ENCODE data around the gene TECTA.

Gene TECTA

GRCh38 chr11:121108413-121108812 is 7.4 kb downstream of the TECTA start:
- Histone ChIP-seq H3K27ac (replicated peaks) (no peak overlapping the region), H3K4me3 (replicated peaks; ENCODE audit: insufficient read depth, low read length) (no peak overlapping the region), H3K27me3 (ENCODE audit: insufficient read depth, poor library complexity, severe bottlenecking) (peaks cover 12% of the 10 kb centered on the region)
- no peak for DNase-seq (ENCODE audit: low read depth in 1 of 2, low spot score in 1 of 2)
- TF ChIP-seq POLR2AphosphoS5 (IDR thresholded peaks at IDR 0.05; ENCODE audit: low read depth) (no peak), GABPA (IDR thresholded peaks at IDR 0.05; ENCODE audit: low read depth) (no peak), SPI1 (IDR thresholded peaks at IDR 0.05; ENCODE audit: borderline replicate concordance, low read depth) (no peak)
- TF ChIP-seq, protein P1, sequence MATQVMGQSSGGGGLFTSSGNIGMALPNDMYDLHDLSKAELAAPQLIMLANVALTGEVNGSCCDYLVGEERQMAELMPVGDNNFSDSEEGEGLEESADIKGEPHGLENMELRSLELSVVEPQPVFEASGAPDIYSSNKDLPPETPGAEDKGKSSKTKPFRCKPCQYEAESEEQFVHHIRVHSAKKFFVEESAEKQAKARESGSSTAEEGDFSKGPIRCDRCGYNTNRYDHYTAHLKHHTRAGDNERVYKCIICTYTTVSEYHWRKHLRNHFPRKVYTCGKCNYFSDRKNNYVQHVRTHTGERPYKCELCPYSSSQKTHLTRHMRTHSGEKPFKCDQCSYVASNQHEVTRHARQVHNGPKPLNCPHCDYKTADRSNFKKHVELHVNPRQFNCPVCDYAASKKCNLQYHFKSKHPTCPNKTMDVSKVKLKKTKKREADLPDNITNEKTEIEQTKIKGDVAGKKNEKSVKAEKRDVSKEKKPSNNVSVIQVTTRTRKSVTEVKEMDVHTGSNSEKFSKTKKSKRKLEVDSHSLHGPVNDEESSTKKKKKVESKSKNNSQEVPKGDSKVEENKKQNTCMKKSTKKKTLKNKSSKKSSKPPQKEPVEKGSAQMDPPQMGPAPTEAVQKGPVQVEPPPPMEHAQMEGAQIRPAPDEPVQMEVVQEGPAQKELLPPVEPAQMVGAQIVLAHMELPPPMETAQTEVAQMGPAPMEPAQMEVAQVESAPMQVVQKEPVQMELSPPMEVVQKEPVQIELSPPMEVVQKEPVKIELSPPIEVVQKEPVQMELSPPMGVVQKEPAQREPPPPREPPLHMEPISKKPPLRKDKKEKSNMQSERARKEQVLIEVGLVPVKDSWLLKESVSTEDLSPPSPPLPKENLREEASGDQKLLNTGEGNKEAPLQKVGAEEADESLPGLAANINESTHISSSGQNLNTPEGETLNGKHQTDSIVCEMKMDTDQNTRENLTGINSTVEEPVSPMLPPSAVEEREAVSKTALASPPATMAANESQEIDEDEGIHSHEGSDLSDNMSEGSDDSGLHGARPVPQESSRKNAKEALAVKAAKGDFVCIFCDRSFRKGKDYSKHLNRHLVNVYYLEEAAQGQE (IDR thresholded peaks at IDR 0.05; ENCODE audit: insufficient replicate concordance, low read depth) = no peak
- TF ChIP-seq, protein P2, sequence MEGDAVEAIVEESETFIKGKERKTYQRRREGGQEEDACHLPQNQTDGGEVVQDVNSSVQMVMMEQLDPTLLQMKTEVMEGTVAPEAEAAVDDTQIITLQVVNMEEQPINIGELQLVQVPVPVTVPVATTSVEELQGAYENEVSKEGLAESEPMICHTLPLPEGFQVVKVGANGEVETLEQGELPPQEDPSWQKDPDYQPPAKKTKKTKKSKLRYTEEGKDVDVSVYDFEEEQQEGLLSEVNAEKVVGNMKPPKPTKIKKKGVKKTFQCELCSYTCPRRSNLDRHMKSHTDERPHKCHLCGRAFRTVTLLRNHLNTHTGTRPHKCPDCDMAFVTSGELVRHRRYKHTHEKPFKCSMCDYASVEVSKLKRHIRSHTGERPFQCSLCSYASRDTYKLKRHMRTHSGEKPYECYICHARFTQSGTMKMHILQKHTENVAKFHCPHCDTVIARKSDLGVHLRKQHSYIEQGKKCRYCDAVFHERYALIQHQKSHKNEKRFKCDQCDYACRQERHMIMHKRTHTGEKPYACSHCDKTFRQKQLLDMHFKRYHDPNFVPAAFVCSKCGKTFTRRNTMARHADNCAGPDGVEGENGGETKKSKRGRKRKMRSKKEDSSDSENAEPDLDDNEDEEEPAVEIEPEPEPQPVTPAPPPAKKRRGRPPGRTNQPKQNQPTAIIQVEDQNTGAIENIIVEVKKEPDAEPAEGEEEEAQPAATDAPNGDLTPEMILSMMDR (IDR thresholded peaks at IDR 0.05; ENCODE audit: insufficient read depth, low read length) = no peak

- Histone ChIP-seq H3K27me3 (ENCODE audit: insufficient read depth, poor library complexity, severe bottlenecking) (peaks cover 12% of the 10 kb centered on the region), H3K4me3 (replicated peaks; ENCODE audit: insufficient read depth, low read length) (no peak overlapping the region), H3K27ac (replicated peaks) (no peak overlapping the region)
- no peak for TF ChIP-seq GABPA (IDR thresholded peaks at IDR 0.05; ENCODE audit: low read depth)
- TF ChIP-seq, protein P2 (IDR thresholded peaks at IDR 0.05; ENCODE audit: insufficient read depth, low read length) = no peak
- TF ChIP-seq, protein P1 (IDR thresholded peaks at IDR 0.05; ENCODE audit: insufficient replicate concordance, low read depth) = no peak
- no peak for TF ChIP-seq SPI1 (IDR thresholded peaks at IDR 0.05; ENCODE audit: borderline replicate concordance, low read depth)
- TF ChIP-seq POLR2AphosphoS5 (IDR thresholded peaks at IDR 0.05; ENCODE audit: low read depth) = no peak
- DNase-seq (ENCODE audit: low read depth in 1 of 2, low spot score in 1 of 2) = no peak
Observed at GRCh38 chr11:121109471-121109870, 8.4 kb downstream of the TECTA start.

DNA sequence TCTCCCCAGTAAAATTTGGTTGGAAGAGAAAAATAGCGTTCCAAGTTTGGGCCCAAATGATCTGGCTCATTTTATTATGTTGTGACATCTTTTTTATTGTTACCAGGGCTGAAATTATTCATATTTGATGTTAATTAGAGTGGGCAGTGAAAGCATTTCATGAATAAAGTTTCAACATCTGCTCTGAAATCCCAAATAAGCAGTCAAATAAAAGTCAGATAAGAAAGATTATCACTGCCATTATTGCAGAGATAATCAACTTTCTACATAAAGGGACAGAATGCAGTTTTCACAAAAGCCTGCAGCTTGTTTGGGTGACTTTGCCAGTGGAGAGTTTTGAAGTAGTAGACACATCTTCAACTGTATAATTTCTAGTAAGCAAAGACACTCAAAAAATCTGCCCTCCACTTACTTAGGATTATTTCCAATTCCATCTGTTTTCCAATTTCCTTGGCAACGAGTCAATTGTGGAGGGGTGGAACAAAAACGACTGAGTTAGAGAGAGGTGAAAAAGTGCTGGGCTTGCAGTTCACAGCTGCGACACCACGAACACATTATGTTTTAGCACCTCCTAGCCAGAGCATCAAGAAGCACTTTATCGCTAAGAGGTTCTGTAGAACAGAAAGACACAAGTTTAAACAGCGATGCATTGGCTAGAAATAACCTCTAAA is 9.0 kb downstream of the TECTA start:
- Histone ChIP-seq H3K4me3 (replicated peaks; ENCODE audit: insufficient read depth, low read length) (no peak overlapping the region), H3K27me3 (ENCODE audit: insufficient read depth, poor library complexity, severe bottlenecking) (peaks cover 12% of the 10 kb centered on the region), H3K27ac (replicated peaks) (no peak overlapping the region)
- DNase-seq (ENCODE audit: low read depth in 1 of 2, low spot score in 1 of 2) = no peak
- no peak for TF ChIP-seq SPI1 (IDR thresholded peaks at IDR 0.05; ENCODE audit: borderline replicate concordance, low read depth)

GRCh38 chr11:121110871-121111724 is 10.1 kb downstream of the TECTA start:
- Histone ChIP-seq H3K4me3 (replicated peaks; ENCODE audit: insufficient read depth, low read length) (no peak overlapping the region), H3K27me3 (ENCODE audit: insufficient read depth, poor library complexity, severe bottlenecking) (peaks cover 10% of the 10 kb centered on the region), H3K27ac (replicated peaks) (no peak overlapping the region)
- TF ChIP-seq POLR2AphosphoS5 (IDR thresholded peaks at IDR 0.05; ENCODE audit: low read depth) (no peak), GABPA (IDR thresholded peaks at IDR 0.05; ENCODE audit: low read depth) (no peak), SPI1 (IDR thresholded peaks at IDR 0.05; ENCODE audit: borderline replicate concordance, low read depth) (no peak)
- TF ChIP-seq, protein P2 (IDR thresholded peaks at IDR 0.05; ENCODE audit: insufficient read depth, low read length) = no peak
- TF ChIP-seq, protein P1 (IDR thresholded peaks at IDR 0.05; ENCODE audit: insufficient replicate concordance, low read depth) = no peak
- no peak for DNase-seq (ENCODE audit: low read depth in 1 of 2, low spot score in 1 of 2)

Data from HL-60 (cell line).